BLaER1 (cell line): Measurements from ENCODE around the gene PABPN1L.
"Not testable (repeated sequence)": the region's sequence is repeated elsewhere in the genome, so short reads cannot be mapped to it uniquely, and the experiment has no call there.

Source experiments
- H3K27ac ChIP-seq: shearing (Covaris generic); formaldehyde crosslinking; 2 replicates; pipeline ENCODE4 v1.8.1; 2022
- H3K27me3 ChIP-seq: shearing (Covaris generic); formaldehyde crosslinking; 2 replicates; pipeline ENCODE4 v1.8.1; 2022
- H3K36me3 ChIP-seq: shearing (Covaris generic); formaldehyde crosslinking; 2 replicates; pipeline ENCODE4 v1.8.1; 2022
- H3K4me1 ChIP-seq: shearing (Covaris generic); formaldehyde crosslinking; 2 replicates; pipeline ENCODE4 v1.8.1; 2022
- H3K4me2 ChIP-seq: shearing (Covaris generic); formaldehyde crosslinking; 2 replicates; pipeline ENCODE4 v1.8.1; 2022
- H3K4me3 ChIP-seq: shearing (Covaris generic); formaldehyde crosslinking; 2 replicates; pipeline ENCODE4 v1.8.1; 2022
- H3K9ac ChIP-seq: shearing (Covaris generic); formaldehyde crosslinking; 2 replicates; pipeline ENCODE4 v1.8.1; 2022
- H3K9me3 ChIP-seq: shearing (Covaris generic); formaldehyde crosslinking; 2 replicates; pipeline ENCODE4 v1.8.1; 2022
- H4K20me1 ChIP-seq: shearing (Covaris generic); formaldehyde crosslinking; 2 replicates; pipeline ENCODE4 v1.8.1; 2022
- Cebpa-rat ChIP-seq: shearing (Covaris generic); IDR thresholded peaks from 2 replicates; pipeline ENCODE4 v1.8.1; 2022

PABPN1L gene

GRCh38 chr16:88902744-88903143, 36.3 kb upstream of the PABPN1L start:
- no peaks in the 10 kb centered on the region for H3K9me3 ChIP-seq

GRCh38 chr16:88901718-88902337, 35.4 kb upstream of the PABPN1L start:
- Histone ChIP-seq H4K20me1 (peaks cover 100% of the 10 kb centered on the region), H3K4me1 (peaks cover 98% of the 10 kb centered on the region), H3K4me3 (no peak overlapping the region), H3K27me3 (peaks cover 4% of the 10 kb centered on the region; the same call in 1 of the 2 replicates), H3K9me3 (no peaks in the 10 kb centered on the region), H3K36me3 (peaks cover 46% of the 10 kb centered on the region), H3K27ac (no peak overlapping the region), H3K9ac (no peak overlapping the region), H3K4me2 (peak overlapping the region; percentile 86)
- TF ChIP-seq Cebpa-rat = no peak

More at GRCh38 chr16:88902744-88903143, 36.3 kb upstream of the PABPN1L start:
- Histone ChIP-seq H3K4me1 (peaks cover 98% of the 10 kb centered on the region), H4K20me1 (peaks cover 100% of the 10 kb centered on the region), H3K36me3 (peaks cover 46% of the 10 kb centered on the region), H3K27me3 (peaks cover 4% of the 10 kb centered on the region; the same call in 1 of the 2 replicates), H3K9ac (no peak overlapping the region), H3K4me2 (peak overlapping the region; percentile 86), H3K27ac (no peak overlapping the region), H3K4me3 (no peak overlapping the region)
- TF ChIP-seq Cebpa-rat = no peak

- Histone ChIP-seq H3K9me3 (no peaks in the 10 kb centered on the region), H3K27me3 (peaks cover 4% of the 10 kb centered on the region; the same call in 1 of the 2 replicates), H3K4me1 (peaks cover 98% of the 10 kb centered on the region)
Observed at GRCh38 chr16:88900662-88901052, 34.2 kb upstream of the PABPN1L start.

GRCh38 chr16:88899901-88900661, 33.6 kb upstream of the PABPN1L start:
- Histone ChIP-seq H3K27me3 (peaks cover 4% of the 10 kb centered on the region; the same call in 1 of the 2 replicates), H3K4me2 (peak overlapping the region; percentile 86), H3K36me3 (peaks cover 56% of the 10 kb centered on the region), H3K4me1 (peaks cover 99% of the 10 kb centered on the region), H3K9me3 (no peaks in the 10 kb centered on the region), H3K9ac (peak overlapping the region; percentile 57; the same call in 1 of the 2 replicates), H3K4me3 (0 out of 2 replicates have a peak overlapping the region, but pooled peaks have one; percentile 16), H3K27ac (no peak overlapping the region), H4K20me1 (peaks cover 100% of the 10 kb centered on the region)
- no peak for TF ChIP-seq Cebpa-rat

More at GRCh38 chr16:88900662-88901052, 34.2 kb upstream of the PABPN1L start:
- no peak for TF ChIP-seq Cebpa-rat
- Histone ChIP-seq H3K4me2 (peak overlapping the region; percentile 86), H4K20me1 (peaks cover 100% of the 10 kb centered on the region), H3K36me3 (peaks cover 56% of the 10 kb centered on the region), H3K27ac (no peak overlapping the region), H3K9ac (0 out of 2 replicates have a peak overlapping the region, but pooled peaks have one; percentile 57), H3K4me3 (no peak overlapping the region)

- Histone ChIP-seq H3K36me3 (peaks cover 40% of the 10 kb centered on the region), H3K9ac (peak overlapping the region; percentile 64), H3K27me3 (peaks cover 4% of the 10 kb centered on the region; the same call in 1 of the 2 replicates), H3K4me3 (peak overlapping the region; percentile 47), H3K27ac (peak overlapping the region; percentile 81), H3K9me3 (no peaks in the 10 kb centered on the region), H4K20me1 (peaks cover 98% of the 10 kb centered on the region), H3K4me1 (peaks cover 97% of the 10 kb centered on the region), H3K4me2 (peak overlapping the region; percentile 86)
- no peak for TF ChIP-seq Cebpa-rat
Observed at GRCh38 chr16:88897696-88898425, 31.4 kb upstream of the PABPN1L start.

- Histone ChIP-seq H4K20me1 (peaks cover 98% of the 10 kb centered on the region), H3K4me2 (peak overlapping the region; percentile 86), H3K27ac (peak overlapping the region; percentile 81; the same call in 1 of the 2 replicates), H3K4me3 (peak overlapping the region; percentile 47; the same call in 1 of the 2 replicates), H3K9me3 (no peaks in the 10 kb centered on the region), H3K4me1 (peaks cover 97% of the 10 kb centered on the region), H3K27me3 (peaks cover 4% of the 10 kb centered on the region; the same call in 1 of the 2 replicates), H3K36me3 (peaks cover 38% of the 10 kb centered on the region), H3K9ac (peak overlapping the region; percentile 12; the same call in 1 of the 2 replicates)
- TF ChIP-seq Cebpa-rat = no peak
Observed at GRCh38 chr16:88896238-88897070, 30.0 kb upstream of the PABPN1L start.

- peaks cover 90% of the 10 kb centered on the region for H3K4me1 ChIP-seq
- TF ChIP-seq Cebpa-rat = no peak
- peak overlapping the region; percentile 86 for H3K4me2 ChIP-seq
- H3K27me3 ChIP-seq = 0 out of 2 replicates have a peak, but pooled peaks cover under 1% of the 10 kb centered on the region
- H3K4me3 ChIP-seq = peak overlapping the region; percentile 29; the same call in 1 of the 2 replicates
- peaks cover 38% of the 10 kb centered on the region for H3K36me3 ChIP-seq
- no peak overlapping the region for H3K9ac ChIP-seq
- peaks cover 98% of the 10 kb centered on the region for H4K20me1 ChIP-seq
- H3K9me3 ChIP-seq = peaks cover 3% of the 10 kb centered on the region
- peak overlapping the region; percentile 35; the same call in 1 of the 2 replicates for H3K27ac ChIP-seq
Observed at GRCh38 chr16:88895335-88895734, 28.9 kb upstream of the PABPN1L start.

GRCh38 chr16:88894681-88895300, 28.3 kb upstream of the PABPN1L start:
- Histone ChIP-seq H3K9ac (no peak overlapping the region), H3K4me1 (peaks cover 85% of the 10 kb centered on the region), H3K9me3 (peaks cover 8% of the 10 kb centered on the region), H3K36me3 (peaks cover 38% of the 10 kb centered on the region), H3K27me3 (no peaks in the 10 kb centered on the region), H3K4me3 (peak overlapping the region; percentile 29; the same call in 1 of the 2 replicates), H4K20me1 (peaks cover 97% of the 10 kb centered on the region), H3K27ac (peak overlapping the region; percentile 35; the same call in 1 of the 2 replicates), H3K4me2 (peak overlapping the region; percentile 86)
- no peak for TF ChIP-seq Cebpa-rat

GRCh38 chr16:88894266-88894665, 27.8 kb upstream of the PABPN1L start:
- H3K27me3 ChIP-seq, H3K9ac ChIP-seq, H3K27ac ChIP-seq, H3K4me3 ChIP-seq: not testable (repeated sequence)
- Histone ChIP-seq H3K4me2 (peak overlapping the region; percentile 86), H3K9me3 (peaks cover 12% of the 10 kb centered on the region), H3K36me3 (peaks cover 41% of the 10 kb centered on the region), H3K4me1 (peaks cover 84% of the 10 kb centered on the region), H4K20me1 (peaks cover 92% of the 10 kb centered on the region)
